Psoas muscle (tissue), 8 donors: ENCODE measurements around the gene ASB11. TPM values are rescaled to one million over a fixed set of nuclear protein-coding genes. Genes with fewer than 3 reads are reported as not detected.

Experiments
- ATAC-seq, 4 donors: fragments of 200-7000 bp; cut with Tn5 transposase; one replicate each; pipeline ENCODE4 v1.9.1; 2020; ENCODE audit warnings: moderate library complexity in 3 of 4, mild to moderate bottlenecking in 2 of 4
- DNase-seq, 2 donors: peaks; one replicate each; pipeline ENCODE4 v3.0.0-alpha.2; 2020
- H3K27ac ChIP-seq: fragments of 200-600 bp; one replicate; pipeline ENCODE4 v1.8.0; 2022
- H3K27me3 ChIP-seq, 3 donors: fragments of 200-600 bp in 1 of 3; one replicate each; pipeline versions ENCODE4 v1.6.1 to v1.8.0; 2013 to 2022; ENCODE audit warnings: low read length in 2 of 3, mild to moderate bottlenecking in 2 of 3, moderate library complexity in 1 of 3; ENCODE audit not compliant: insufficient read depth in 3 of 3
- H3K36me3 ChIP-seq, 2 donors: fragments of 200-600 bp in 1 of 2; one replicate each; pipeline versions ENCODE4 v1.6.1 to v1.8.0; 2013 to 2022; ENCODE audit warnings: low read depth in 1 of 2, mild to moderate bottlenecking in 1 of 2, moderate library complexity in 1 of 2; ENCODE audit not compliant: insufficient read depth in 1 of 2
- H3K4me1 ChIP-seq: fragments of 200-600 bp; one replicate; pipeline ENCODE4 v1.8.0; 2022
- H3K4me3 ChIP-seq: fragments of 200-600 bp; one replicate; pipeline ENCODE4 v1.8.0; 2022; ENCODE audit warnings: mild to moderate bottlenecking
- H3K9me3 ChIP-seq: fragments of 200-600 bp; one replicate; pipeline ENCODE4 v1.8.0; 2022
- WGBS, 3 donors: extraction: QIAGEN DNeasy Blood & Tissue Kit; methylation state at CpG; one replicate each; pipeline versions ENCODE4 v1.1.6 to v1.1.7; 2013; 5-methylcytosine and 5-hydroxymethylcytosine counted together
- intact Hi-C, 2 donors: fragments of 100-400 bp; cut with DNase I; formaldehyde crosslinking; loops; one replicate each; pipeline versions ENCODE4 v1.11.0 to v1.14.2; 2022
- polyA plus RNA-seq, 3 donors: library from polyadenylated mRNA; stranded (reverse); fragments of 200-250 nt; gene quantifications; one replicate each; pipeline ENCODE4 v1.2.3, GENCODE V29; 2013
- total RNA-seq, 4 donors: library from RNA; stranded (reverse); fragmentation: NEBNext Ultra II Directional in 2 of 4; extraction: Animal tissue kit (Norgen Biotek cat#: 25700) in 2 of 4; gene quantifications; one replicate each; pipeline versions ENCODE4 v1.2.1 to v1.2.4, GENCODE V29; 2021 to 2023
- TF ChIP-seq, protein P1 (sequence below): fragments of 200-600 bp; IDR thresholded peaks from one replicate; pipeline ENCODE4 v1.8.0; 2022; ENCODE audit warnings: antibody characterized with exemption
- donor health status: healthy with polysubstance abuse.
- donor health status: DM: no; HTN: no; CAD: no; lungs with moderate emphysema.
- donor health status: Bipolar disorder and iron deficiency.
- donor health status: healthy.
- donor health status: DM: yes; HTN: yes; CAD: no.
- donor health status: DM: no; HTN: no; CAD: no.
- donor health status: DM: no; HTN: no; CAD: no.
- donor health status: DM: yes; HTN: yes; CAD: no.

Gene ASB11
- total and polyA plus RNA-seq, 7 donors: 1.5 to 53.4 (median 26.9) TPM

GRCh38 chrX:15334561-15334960, 19.1 kb upstream of the ASB11 start:
- WGBS, 3 donors: 16 to 42% (median 18%) methylated on average over 7 of the region's 7 CpGs
- DNase-seq (no peak), ATAC-seq (no peak)
- H3K36me3 ChIP-seq: peaks cover 0 to 19% of the 10 kb centered on the region in 2 donors
- H3K9me3 ChIP-seq: no peaks in the 10 kb centered on the region
- H3K4me1 ChIP-seq: peaks cover 24% of the 10 kb centered on the region
- intact Hi-C loops: loop anchor here in 1 of 2 donors (10.0 kb wide), 1 partner anchor 340 kb away; no protein-coding TSS in a partner anchor
- TF ChIP-seq, protein P1, sequence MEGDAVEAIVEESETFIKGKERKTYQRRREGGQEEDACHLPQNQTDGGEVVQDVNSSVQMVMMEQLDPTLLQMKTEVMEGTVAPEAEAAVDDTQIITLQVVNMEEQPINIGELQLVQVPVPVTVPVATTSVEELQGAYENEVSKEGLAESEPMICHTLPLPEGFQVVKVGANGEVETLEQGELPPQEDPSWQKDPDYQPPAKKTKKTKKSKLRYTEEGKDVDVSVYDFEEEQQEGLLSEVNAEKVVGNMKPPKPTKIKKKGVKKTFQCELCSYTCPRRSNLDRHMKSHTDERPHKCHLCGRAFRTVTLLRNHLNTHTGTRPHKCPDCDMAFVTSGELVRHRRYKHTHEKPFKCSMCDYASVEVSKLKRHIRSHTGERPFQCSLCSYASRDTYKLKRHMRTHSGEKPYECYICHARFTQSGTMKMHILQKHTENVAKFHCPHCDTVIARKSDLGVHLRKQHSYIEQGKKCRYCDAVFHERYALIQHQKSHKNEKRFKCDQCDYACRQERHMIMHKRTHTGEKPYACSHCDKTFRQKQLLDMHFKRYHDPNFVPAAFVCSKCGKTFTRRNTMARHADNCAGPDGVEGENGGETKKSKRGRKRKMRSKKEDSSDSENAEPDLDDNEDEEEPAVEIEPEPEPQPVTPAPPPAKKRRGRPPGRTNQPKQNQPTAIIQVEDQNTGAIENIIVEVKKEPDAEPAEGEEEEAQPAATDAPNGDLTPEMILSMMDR: no peak
- no peaks in the 10 kb centered on the region for H3K27me3 ChIP-seq
- peak overlapping the region; percentile 73 for H3K4me3 ChIP-seq
- H3K27ac ChIP-seq: peak overlapping the region; percentile 84

DNA sequence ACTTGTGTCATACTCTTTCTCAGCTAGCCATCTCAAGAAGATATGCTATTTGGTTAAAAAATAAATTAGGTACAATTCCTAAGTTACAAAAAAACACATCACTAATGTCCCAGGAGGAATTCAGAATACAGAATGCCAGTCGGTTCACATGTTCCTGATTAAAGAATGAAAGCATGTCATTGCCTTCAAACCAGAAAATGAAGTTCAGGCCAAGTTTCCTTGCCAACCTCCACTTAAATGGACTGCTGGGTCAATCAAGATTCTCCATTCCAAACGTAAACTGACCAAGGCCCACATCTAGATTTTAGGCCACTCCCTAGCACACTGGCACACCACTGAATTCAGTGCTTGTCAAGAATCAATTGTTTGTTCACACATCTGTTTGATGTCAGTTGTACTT, 13.4 kb upstream of the ASB11 start:
- ATAC-seq (no peak), DNase-seq (no peak)
- TF ChIP-seq, protein P1: no peak
- Histone ChIP-seq H3K27ac (no peak overlapping the region), H3K27me3 (no peaks in the 10 kb centered on the region), H3K36me3 (peaks cover 0 to 30% of the 10 kb centered on the region in 2 donors), H3K4me3 (no peak overlapping the region), H3K4me1 (no peaks in the 10 kb centered on the region), H3K9me3 (no peaks in the 10 kb centered on the region)
- WGBS, 3 donors: 31 to 39% (median 35%) methylated on average over 2 of the region's 2 CpGs
- intact Hi-C loops: no loop called here

- H3K9me3 ChIP-seq: no peaks in the 10 kb centered on the region
- H3K36me3 ChIP-seq: peaks cover 0 to 34% of the 10 kb centered on the region in 2 donors
- ATAC-seq: no peak
- intact Hi-C loops: no loop called here
- no peaks in the 10 kb centered on the region for H3K4me1 ChIP-seq
- H3K4me3 ChIP-seq: no peak overlapping the region
- H3K27ac ChIP-seq: no peak overlapping the region
- TF ChIP-seq, protein P1: no peak
- WGBS, 3 donors: 59 to 98% (median 80%) methylated on average over 3 of the region's 3 CpGs
- no peak for DNase-seq
- no peaks in the 10 kb centered on the region for H3K27me3 ChIP-seq
Observed at GRCh38 chrX:15328131-15328530, 12.7 kb upstream of the ASB11 start.

DNA sequence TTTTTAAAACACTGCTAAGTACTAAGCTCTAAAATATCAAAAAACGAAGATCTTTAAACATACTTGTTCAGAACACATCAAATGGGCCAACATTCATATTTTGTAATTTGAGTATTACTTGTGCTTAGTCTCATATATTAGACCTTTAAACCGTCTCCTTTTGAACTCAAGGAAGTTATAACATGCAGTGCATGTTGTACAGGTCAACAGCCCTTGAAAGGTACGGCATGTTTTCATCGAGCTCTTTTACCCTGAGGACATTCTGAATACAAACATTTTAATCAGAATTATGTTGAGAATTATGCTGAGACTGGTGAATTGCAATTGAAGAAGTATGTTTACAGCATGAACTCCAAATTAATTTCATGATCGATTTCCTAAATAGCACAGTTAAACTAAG, 7.0 kb upstream of the ASB11 start:
- Histone ChIP-seq H3K36me3 (peaks cover 0 to 29% of the 10 kb centered on the region in 2 donors), H3K4me3 (no peak overlapping the region), H3K4me1 (no peaks in the 10 kb centered on the region), H3K27me3 (no peaks in the 10 kb centered on the region), H3K27ac (no peak overlapping the region), H3K9me3 (no peaks in the 10 kb centered on the region)
- intact Hi-C loops: no loop called here
- no peak for DNase-seq
- no peak for ATAC-seq
- TF ChIP-seq, protein P1: no peak
- WGBS, 3 donors: 73 to 94% (median 88%) methylated on average over 5 of the region's 5 CpGs

DNA sequence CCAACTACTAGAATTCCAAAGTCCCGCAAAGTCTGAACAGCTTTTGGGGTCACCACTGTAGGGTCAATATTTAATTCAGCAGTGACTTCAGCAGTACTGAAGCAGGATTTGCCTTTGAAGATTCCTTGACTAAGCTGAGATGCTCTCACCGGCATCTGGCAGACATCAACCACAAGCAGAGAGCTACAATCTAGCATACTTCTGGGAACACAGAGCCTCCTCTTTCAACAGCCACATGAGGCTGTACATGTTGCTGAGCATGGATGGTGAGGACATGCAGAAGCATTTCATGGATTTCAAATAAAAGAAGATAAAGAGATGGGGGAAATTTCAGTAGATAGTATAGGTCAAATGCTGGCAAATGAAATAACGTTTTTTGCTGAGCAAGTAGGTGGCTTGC, 6.6 kb upstream of the ASB11 start:
- Histone ChIP-seq H3K4me3 (no peak overlapping the region), H3K27me3 (no peaks in the 10 kb centered on the region), H3K4me1 (no peaks in the 10 kb centered on the region), H3K9me3 (no peaks in the 10 kb centered on the region), H3K36me3 (peaks cover 0 to 29% of the 10 kb centered on the region in 2 donors), H3K27ac (no peak overlapping the region)
- ATAC-seq (no peak), DNase-seq (no peak)
- intact Hi-C loops: no loop called here
- WGBS, 3 donors: 76 to 93% (median 86%) methylated on average over 3 of the region's 3 CpGs
- TF ChIP-seq, protein P1: no peak
